Panc1 (cell line): ENCODE results near the gene ABCG1. TPM values are rescaled to one million over a fixed set of nuclear protein-coding genes. Genes with fewer than 3 reads are reported as not detected.

ENCODE experiments used
- ATAC-seq: fragments of 200-7000 bp; cut with Tn5 transposase; 2 replicates; pipeline ENCODE4 v1.9.1; 2020; ENCODE audit warnings: mild to moderate bottlenecking, moderate library complexity
- BruUV-seq: library from RNA; stranded (reverse); fragments of 400-500 nt; replicated peaks from 2 replicates; lab custom pipeline; 2021; lab: Mats Ljungman, UMichigan
- CTCF ChIA-PET: fragments of 300-600 bp; sonication (Branson Sonifier 250); formaldehyde crosslinking; loops from one replicate; lab custom pipeline; 2022; ENCODE audit warnings: antibody characterized with exemption; lab: Charles Lee
- POLR2A ChIA-PET: fragments of 300-600 bp; sonication (Branson Sonifier 250); formaldehyde crosslinking; loops from one replicate; lab custom pipeline; 2022; ENCODE audit warnings: antibody characterized with exemption; lab: Charles Lee
- DNase-seq: peaks from one replicate; pipeline ENCODE4 v3.0.0-alpha.2; 2010; ENCODE audit warnings: low read depth, low spot score
- H3K27ac ChIP-seq: 2 replicates; pipeline ENCODE4 v1.5.1; 2011; ENCODE audit warnings: mild to moderate bottlenecking, low read length, inconsistent platforms
- H3K27me3 ChIP-seq: fragments of 200-500 bp; sonication (Bioruptor generic); 2 replicates; pipeline ENCODE4 v1.6.0; 2014; ENCODE audit warnings: low read length, inconsistent platforms; ENCODE audit not compliant: control insufficient read depth, insufficient read depth
- H3K36me3 ChIP-seq: fragments of 200-500 bp; sonication (Bioruptor generic); 2 replicates; pipeline ENCODE4 v1.5.1; 2014; ENCODE audit warnings: inconsistent platforms, mild to moderate bottlenecking, low read length, moderate library complexity; ENCODE audit not compliant: control insufficient read depth, insufficient read depth
- H3K4me1 ChIP-seq: 2 replicates; pipeline ENCODE4 v1.5.1; 2011; ENCODE audit warnings: inconsistent platforms, mild to moderate bottlenecking, low read length, moderate library complexity; ENCODE audit not compliant: control insufficient read depth, insufficient read depth
- H3K4me3 ChIP-seq, 2 experiments: 2 replicates each; pipeline ENCODE4 v1.5.1; 2011 to 2012; ENCODE audit warnings: low read depth in 2 of 2, low read length in 2 of 2, mild to moderate bottlenecking in 2 of 2, inconsistent platforms in 1 of 2, moderate library complexity in 1 of 2
- H3K9me3 ChIP-seq: fragments of 200-500 bp; sonication (Bioruptor generic); 2 replicates; pipeline ENCODE4 v1.5.1; 2014; ENCODE audit warnings: low read depth, mild to moderate bottlenecking, inconsistent platforms, low read length, moderate library complexity; ENCODE audit not compliant: control insufficient read depth, insufficient read depth
- POLR2AphosphoS5 ChIP-seq: IDR thresholded peaks from 2 replicates; pipeline ENCODE4 v1.6.1; 2012; ENCODE audit warnings: mild to moderate bottlenecking, low read depth, low read length, moderate library complexity
- SIN3A ChIP-seq: IDR thresholded peaks from 2 replicates; pipeline ENCODE4 v1.6.1; 2012; ENCODE audit warnings: low read depth, mild to moderate bottlenecking, low read length, moderate library complexity, borderline replicate concordance; ENCODE audit not compliant: insufficient read depth
- TCF7L2 ChIP-seq: IDR thresholded peaks from 2 replicates; pipeline ENCODE4 v1.6.1; 2011; ENCODE audit warnings: mild to moderate bottlenecking, low read depth, low read length, inconsistent platforms
- in situ Hi-C: cut with HindIII; loops from 2 replicates; pipeline ENCODE4 v1.10.0; 2016; ENCODE audit warnings: low sequenced_read_pairs, low pct_unique_long_range_greater_than_20kb
- intact Hi-C: fragments of 100-400 bp; cut with micrococcal nuclease; formaldehyde crosslinking; loops from one replicate; pipeline ENCODE4 v1.10.0; 2022; ENCODE audit not compliant: unreplicated experiment
- total RNA-seq: library from RNA; stranded (reverse); gene quantifications from one replicate; pipeline ENCODE4 v1.2.1, GENCODE V29; 2021; ENCODE audit not compliant: unreplicated experiment
- TF ChIP-seq, protein P1 (sequence below): fragments of 450-650 bp; IDR thresholded peaks from 2 replicates; pipeline ENCODE4 v1.5.1; 2017; ENCODE audit warnings: mild to moderate bottlenecking
- TF ChIP-seq, protein P2 (sequence below), 2 experiments: IDR thresholded peaks; 2 replicates each; pipeline ENCODE4 v1.6.1; 2011 to 2012; ENCODE audit warnings: low read depth in 2 of 2, control low read depth in 1 of 2, low read length in 1 of 2, mild to moderate bottlenecking in 1 of 2, moderate library complexity in 1 of 2; ENCODE audit not compliant: insufficient read depth in 1 of 2

ABCG1 gene
- total RNA-seq, 1 experiment from 2014 or later = 0.80 TPM

- no peaks in the 10 kb centered on the region for H3K27me3 ChIP-seq
- in situ Hi-C loops = no loop called here
- CTCF ChIA-PET = no interaction called here
- H3K4me1 ChIP-seq = peaks cover 7% of the 10 kb centered on the region
- peak; percentile 67 for ATAC-seq
- no peak overlapping the region for H3K27ac ChIP-seq
- DNase-seq = no peak
- TF ChIP-seq, protein P1, sequence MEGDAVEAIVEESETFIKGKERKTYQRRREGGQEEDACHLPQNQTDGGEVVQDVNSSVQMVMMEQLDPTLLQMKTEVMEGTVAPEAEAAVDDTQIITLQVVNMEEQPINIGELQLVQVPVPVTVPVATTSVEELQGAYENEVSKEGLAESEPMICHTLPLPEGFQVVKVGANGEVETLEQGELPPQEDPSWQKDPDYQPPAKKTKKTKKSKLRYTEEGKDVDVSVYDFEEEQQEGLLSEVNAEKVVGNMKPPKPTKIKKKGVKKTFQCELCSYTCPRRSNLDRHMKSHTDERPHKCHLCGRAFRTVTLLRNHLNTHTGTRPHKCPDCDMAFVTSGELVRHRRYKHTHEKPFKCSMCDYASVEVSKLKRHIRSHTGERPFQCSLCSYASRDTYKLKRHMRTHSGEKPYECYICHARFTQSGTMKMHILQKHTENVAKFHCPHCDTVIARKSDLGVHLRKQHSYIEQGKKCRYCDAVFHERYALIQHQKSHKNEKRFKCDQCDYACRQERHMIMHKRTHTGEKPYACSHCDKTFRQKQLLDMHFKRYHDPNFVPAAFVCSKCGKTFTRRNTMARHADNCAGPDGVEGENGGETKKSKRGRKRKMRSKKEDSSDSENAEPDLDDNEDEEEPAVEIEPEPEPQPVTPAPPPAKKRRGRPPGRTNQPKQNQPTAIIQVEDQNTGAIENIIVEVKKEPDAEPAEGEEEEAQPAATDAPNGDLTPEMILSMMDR = no peak
- TF ChIP-seq TCF7L2 (peak; percentile 85), POLR2AphosphoS5 (peak; percentile 44; the same call in 1 of the 2 replicates), SIN3A (no peak)
- TF ChIP-seq, protein P2, sequence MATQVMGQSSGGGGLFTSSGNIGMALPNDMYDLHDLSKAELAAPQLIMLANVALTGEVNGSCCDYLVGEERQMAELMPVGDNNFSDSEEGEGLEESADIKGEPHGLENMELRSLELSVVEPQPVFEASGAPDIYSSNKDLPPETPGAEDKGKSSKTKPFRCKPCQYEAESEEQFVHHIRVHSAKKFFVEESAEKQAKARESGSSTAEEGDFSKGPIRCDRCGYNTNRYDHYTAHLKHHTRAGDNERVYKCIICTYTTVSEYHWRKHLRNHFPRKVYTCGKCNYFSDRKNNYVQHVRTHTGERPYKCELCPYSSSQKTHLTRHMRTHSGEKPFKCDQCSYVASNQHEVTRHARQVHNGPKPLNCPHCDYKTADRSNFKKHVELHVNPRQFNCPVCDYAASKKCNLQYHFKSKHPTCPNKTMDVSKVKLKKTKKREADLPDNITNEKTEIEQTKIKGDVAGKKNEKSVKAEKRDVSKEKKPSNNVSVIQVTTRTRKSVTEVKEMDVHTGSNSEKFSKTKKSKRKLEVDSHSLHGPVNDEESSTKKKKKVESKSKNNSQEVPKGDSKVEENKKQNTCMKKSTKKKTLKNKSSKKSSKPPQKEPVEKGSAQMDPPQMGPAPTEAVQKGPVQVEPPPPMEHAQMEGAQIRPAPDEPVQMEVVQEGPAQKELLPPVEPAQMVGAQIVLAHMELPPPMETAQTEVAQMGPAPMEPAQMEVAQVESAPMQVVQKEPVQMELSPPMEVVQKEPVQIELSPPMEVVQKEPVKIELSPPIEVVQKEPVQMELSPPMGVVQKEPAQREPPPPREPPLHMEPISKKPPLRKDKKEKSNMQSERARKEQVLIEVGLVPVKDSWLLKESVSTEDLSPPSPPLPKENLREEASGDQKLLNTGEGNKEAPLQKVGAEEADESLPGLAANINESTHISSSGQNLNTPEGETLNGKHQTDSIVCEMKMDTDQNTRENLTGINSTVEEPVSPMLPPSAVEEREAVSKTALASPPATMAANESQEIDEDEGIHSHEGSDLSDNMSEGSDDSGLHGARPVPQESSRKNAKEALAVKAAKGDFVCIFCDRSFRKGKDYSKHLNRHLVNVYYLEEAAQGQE (IDR thresholded peaks at IDR 0.05; ENCODE audit: insufficient read depth in 1 of 2, low read depth in 2 of 2, low read length in 1 of 2) = no peak
- no peaks in the 10 kb centered on the region for H3K36me3 ChIP-seq
- POLR2A ChIA-PET = no interaction called here
- H3K9me3 ChIP-seq = no peaks in the 10 kb centered on the region
- no peak overlapping the region for H3K4me3 ChIP-seq
- intact Hi-C loops = no loop called here
- BruUV-seq = no TSS peak
These were observed 57.1 kb downstream of the ABCG1 start for GRCh38 chr21:42276076-42276475.

GRCh38 chr21:42276526-42277154 lies 57.7 kb downstream of the ABCG1 start:
- in situ Hi-C loops (no loop called here), intact Hi-C loops (no loop called here)
- POLR2A ChIA-PET = no interaction called here
- TF ChIP-seq, protein P1 = no peak
- TF ChIP-seq TCF7L2 = no peak
- no peak for TF ChIP-seq POLR2AphosphoS5
- no peak for TF ChIP-seq SIN3A
- TF ChIP-seq, protein P2 (IDR thresholded peaks at IDR 0.05; ENCODE audit: insufficient read depth in 1 of 2, low read depth in 2 of 2, low read length in 1 of 2) = no peak
- no peaks in the 10 kb centered on the region for H3K9me3 ChIP-seq
- no peak for DNase-seq
- H3K4me3 ChIP-seq = no peak overlapping the region
- H3K36me3 ChIP-seq = no peaks in the 10 kb centered on the region
- CTCF ChIA-PET = no interaction called here
- H3K4me1 ChIP-seq = peaks cover 7% of the 10 kb centered on the region
- no peak for ATAC-seq
- H3K27me3 ChIP-seq = no peaks in the 10 kb centered on the region
- no peak overlapping the region for H3K27ac ChIP-seq
- no TSS peak for BruUV-seq
